ENCODE results near the gene ARHGDIA.
"Not testable (repeated sequence)": the region's sequence is repeated elsewhere in the genome, so short reads cannot be mapped to it uniquely, and the experiment has no call there.

The ARHGDIA gene

DNA sequence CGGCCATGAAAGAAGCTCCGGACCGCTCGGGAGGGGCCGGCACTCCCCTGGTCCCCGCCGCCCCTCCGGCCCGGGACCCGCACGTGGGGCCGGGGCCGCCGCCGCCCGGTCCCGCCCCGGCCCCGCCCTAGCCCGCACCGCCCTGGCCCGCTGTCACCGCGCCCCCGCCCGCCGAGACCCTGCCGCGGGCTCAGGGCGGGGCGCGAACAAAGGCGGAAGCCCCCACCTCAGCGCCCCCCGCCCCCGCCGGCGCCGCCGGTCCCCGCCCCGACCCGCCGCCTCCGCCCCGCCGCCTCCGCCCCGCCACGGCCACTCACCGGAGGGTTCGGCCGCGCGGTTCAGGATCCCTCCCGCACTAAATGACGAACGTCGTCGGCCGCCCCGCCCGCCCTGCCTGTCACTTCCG, at the start of gene ARHGDIA:
Gene ARHGDIA (minus strand): TSS at position 357 of the 406 bp plus-strand sequence. CDS start 1,407 bp downstream, outside the sequence.
- peaks cover 70% of the 10 kb centered on the region for H3K4me1 Mint-ChIP-seq
- ATAC-seq, result peak; percentile 66
- no peaks in the 10 kb centered on the region for H3K27me3 Mint-ChIP-seq
- DNase-seq, result no peak
- no peaks in the 10 kb centered on the region for H3K9me3 Mint-ChIP-seq
- peak within 1 kb of the TSS; percentile 98 for H3K27ac Mint-ChIP-seq
- peak within 1 kb of the TSS; percentile 88 to 95 for H3K4me3 Mint-ChIP-seq

DNA sequence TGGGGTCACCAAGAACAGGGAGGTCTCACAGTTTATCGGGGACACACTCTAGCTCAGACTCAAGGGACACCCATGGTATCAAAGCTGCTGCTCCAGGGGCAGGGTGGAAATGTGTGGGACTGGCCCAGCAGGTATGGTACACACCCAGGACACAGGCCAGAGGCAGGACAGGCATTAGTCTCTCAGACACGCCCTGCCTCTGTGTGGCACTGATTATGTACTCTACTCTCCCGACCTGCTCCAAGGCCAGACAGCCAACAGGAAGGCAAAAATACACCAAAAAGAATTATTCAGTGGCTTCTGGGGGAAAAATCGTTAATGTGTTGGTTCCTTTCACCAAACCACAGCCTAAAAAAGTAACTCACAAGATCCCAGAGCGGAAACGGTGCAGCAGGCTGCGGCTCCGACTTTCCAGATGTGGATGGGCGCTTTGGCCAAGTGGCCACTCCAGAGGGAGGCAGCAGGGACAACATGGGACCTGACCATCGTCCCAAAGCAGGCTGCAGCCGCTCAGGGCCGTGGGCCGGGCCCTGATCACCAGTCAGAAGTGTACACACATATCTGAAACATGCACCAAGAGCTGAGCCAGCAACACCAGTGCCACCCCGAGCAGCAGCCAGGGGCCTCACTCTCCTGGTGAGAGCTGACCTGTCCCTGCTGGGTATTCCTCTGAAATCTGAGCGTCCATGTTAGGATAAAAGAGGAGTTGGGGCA, 47.9 kb upstream of the ARHGDIA start:
- DNase-seq (no peak), ATAC-seq (no peak)
- Mint-ChIP-seq H3K9me3 (no peaks in the 10 kb centered on the region), H3K27ac (peak overlapping the region in 1 of 2 donors; percentile 77), H3K27me3 (no peaks in the 10 kb centered on the region), H3K4me1 (peaks cover 59% of the 10 kb centered on the region), H3K4me3 (no peak overlapping the region)

DNA sequence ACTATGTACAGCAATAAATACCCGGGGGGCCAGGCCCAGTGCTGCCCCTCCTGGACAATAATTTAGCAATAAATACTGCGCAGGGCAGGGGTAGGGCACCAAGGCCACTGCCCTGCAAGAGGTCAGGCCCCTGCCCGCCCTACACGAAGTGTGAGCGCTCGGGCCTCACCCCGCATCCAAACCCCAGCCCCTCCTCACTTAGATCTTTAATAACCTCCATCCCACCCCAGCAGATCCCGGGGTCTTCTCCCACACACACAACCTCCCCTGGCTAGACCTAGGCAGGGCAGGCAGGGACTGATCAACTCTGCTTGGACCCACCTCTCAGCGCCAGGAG, 47.2 kb upstream of the ARHGDIA start:
- H3K27me3 Mint-ChIP-seq, H3K9me3 Mint-ChIP-seq: not testable (repeated sequence)
- Mint-ChIP-seq H3K4me3 (peak overlapping the region; percentile 89 to 95), H3K27ac (peak overlapping the region; percentile 77 to 96), H3K4me1 (peaks cover 55% of the 10 kb centered on the region)
- DNase-seq (peak in 1 of 2 donors; percentile 33), ATAC-seq (peak; percentile 47)

DNA sequence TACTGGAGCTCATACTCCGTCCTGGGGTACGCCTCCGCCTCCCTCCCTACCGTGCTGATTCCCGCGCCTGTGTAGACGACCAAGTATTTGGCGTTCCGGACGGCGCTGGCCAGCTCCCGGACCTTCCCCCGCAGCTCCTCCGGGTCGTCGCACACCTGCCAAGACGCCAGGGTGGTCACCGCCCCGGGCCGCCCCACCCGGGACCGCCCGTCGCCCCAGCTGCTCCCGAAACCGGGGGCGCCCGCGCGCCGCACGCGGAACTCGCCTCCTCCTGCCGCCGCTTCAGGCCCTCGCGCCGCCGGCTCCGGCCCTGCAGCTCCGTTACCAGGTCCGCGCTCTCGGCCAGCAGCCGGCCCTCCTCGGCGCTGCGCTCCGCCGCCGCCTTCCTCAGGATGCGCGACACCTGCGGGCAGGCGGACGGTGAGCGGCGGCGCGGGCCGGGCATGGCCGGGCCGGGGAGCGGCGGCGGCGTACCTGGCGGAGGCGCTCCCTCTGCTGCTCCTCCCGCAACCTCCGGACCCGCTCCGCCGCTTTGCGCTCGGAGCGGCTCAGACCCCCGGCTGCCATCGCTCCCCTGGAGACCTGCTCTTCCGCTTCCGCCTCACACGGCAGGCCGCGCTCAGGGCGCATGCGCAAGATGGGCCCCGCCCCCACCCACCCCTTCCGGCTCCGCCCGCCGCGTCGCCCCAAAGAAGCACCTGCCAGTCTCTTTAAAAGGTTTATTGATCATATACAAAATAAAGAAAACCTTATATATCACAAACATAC, 46.6 kb upstream of the ARHGDIA start, which contains the start of gene SIRT7:
Gene SIRT7 (minus strand): TSS at position 612 of the 768 bp plus-strand sequence. CDS start 45 bp downstream, at position 567.
- peaks cover 56% of the 10 kb centered on the region for H3K4me1 Mint-ChIP-seq
- peak; percentile 88 for ATAC-seq
- H3K27me3 Mint-ChIP-seq, result no peaks in the 10 kb centered on the region
- H3K9me3 Mint-ChIP-seq, result no peaks in the 10 kb centered on the region
- peak within 1 kb of the TSS; percentile 93 to 96 for H3K27ac Mint-ChIP-seq
- peak within 1 kb of the TSS; percentile 89 to 95 for H3K4me3 Mint-ChIP-seq
- peak; percentile 78 to 79 for DNase-seq

DNA sequence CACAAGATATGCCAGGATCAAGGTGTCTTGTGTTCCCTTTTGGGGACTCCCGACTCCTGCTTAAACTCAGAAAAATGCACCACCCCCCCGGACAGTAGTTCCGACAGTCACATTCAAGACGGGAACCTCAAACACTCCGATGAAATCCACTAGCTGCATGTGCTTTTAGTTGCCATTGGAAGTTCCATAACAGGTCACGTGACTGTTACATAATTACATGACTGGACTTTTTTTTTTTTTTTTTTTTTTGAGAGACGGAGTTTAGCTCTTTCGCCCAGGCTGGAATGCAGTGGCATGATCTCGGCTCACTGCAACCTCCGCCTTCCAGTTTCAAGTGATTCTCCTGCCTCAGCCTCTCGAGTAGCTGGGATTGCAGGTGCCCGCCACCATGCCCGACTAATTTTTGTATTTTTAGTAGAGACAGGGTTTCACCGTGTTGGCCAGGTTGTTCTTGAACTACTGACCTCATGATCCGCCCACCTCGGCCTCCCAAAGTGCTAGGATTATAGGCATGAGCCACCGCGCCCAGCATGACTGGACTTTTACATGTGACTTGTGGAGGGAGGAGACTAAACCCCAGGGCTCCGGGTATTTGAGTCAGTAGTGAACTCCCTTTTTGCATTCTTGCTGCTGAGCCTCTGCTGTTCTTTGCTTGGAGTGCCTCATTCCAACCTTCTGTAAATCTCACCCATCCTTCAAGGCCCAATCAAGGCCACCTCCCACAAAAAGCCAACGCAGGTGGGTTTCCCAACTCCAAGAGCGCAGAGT, 45.3 kb upstream of the ARHGDIA start:
- no peak for ATAC-seq
- no peaks in the 10 kb centered on the region for H3K27me3 Mint-ChIP-seq
- no peak for DNase-seq
- peak overlapping the region; percentile 15 to 27 for H3K27ac Mint-ChIP-seq
- H3K9me3 Mint-ChIP-seq, result no peaks in the 10 kb centered on the region
- peak overlapping the region; percentile 89 to 95 for H3K4me3 Mint-ChIP-seq
- peaks cover 61% of the 10 kb centered on the region for H3K4me1 Mint-ChIP-seq

DNA sequence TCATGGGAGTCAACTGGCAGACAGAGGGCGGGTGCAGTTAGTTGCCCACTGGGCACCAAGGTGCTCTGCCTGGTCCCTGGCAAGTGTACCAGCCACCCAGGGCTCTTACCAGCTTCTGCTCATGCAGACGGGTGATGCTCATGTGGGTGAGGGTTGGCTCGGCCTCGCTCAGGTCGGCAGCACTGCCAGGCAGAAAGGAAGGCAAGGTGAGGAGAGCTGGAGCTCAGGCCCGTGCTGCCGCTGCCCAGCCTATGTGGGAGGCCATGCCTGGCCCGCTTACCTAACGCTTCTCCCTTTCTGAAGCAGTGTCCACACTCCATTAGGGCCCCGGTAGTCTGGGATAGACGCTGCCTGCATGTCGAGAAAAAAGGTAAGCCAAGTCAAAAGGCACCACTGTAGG, 44.2 kb upstream of the ARHGDIA start:
- peaks cover 63% of the 10 kb centered on the region for H3K4me1 Mint-ChIP-seq
- H3K27ac Mint-ChIP-seq, result no peak overlapping the region
- DNase-seq (no peak), ATAC-seq (no peak)
- no peak overlapping the region for H3K4me3 Mint-ChIP-seq
- H3K9me3 Mint-ChIP-seq, result no peaks in the 10 kb centered on the region
- no peaks in the 10 kb centered on the region for H3K27me3 Mint-ChIP-seq

DNA sequence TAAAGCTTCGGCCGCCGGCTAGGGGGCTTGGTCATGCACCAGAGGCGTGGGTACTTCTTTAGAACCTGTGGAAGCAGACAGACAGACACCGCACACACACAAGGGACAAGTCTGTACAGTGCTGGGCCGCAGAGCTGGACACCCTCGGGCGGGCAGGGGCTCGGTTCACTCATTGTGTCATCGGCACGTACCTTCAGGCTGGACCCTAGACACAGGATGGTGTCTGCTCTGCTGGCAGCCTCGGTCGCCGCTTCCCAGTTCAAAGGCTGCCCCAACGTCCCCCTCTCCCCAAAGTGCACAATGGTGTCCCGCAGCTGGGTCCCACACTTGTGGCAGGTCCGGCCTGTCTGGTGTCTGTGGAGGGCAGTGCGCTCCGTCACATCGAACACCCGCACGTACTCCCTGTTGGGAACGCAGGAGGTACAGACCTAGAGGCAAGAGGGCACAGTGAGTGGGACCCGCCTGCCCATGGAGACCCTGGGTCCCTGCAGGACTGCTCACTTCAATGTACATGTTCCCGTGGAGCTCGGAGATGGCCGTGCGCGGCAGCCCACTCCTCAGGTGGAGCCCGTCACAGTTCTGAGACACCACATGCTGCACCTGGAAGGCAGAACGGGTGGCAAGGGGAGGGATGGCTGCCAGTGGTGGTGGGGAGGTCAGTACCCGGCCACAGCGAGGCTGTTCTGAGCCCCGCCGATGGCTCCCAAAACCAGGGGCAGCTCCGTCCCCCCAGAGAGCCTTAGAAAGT, 43.1 kb upstream of the ARHGDIA start:
- peaks cover 71% of the 10 kb centered on the region for H3K4me1 Mint-ChIP-seq
- ATAC-seq (no peak), DNase-seq (no peak)
- no peaks in the 10 kb centered on the region for H3K9me3 Mint-ChIP-seq
- no peak overlapping the region for H3K27ac Mint-ChIP-seq
- H3K4me3 Mint-ChIP-seq, result no peak overlapping the region
- H3K27me3 Mint-ChIP-seq, result no peaks in the 10 kb centered on the region

DNA sequence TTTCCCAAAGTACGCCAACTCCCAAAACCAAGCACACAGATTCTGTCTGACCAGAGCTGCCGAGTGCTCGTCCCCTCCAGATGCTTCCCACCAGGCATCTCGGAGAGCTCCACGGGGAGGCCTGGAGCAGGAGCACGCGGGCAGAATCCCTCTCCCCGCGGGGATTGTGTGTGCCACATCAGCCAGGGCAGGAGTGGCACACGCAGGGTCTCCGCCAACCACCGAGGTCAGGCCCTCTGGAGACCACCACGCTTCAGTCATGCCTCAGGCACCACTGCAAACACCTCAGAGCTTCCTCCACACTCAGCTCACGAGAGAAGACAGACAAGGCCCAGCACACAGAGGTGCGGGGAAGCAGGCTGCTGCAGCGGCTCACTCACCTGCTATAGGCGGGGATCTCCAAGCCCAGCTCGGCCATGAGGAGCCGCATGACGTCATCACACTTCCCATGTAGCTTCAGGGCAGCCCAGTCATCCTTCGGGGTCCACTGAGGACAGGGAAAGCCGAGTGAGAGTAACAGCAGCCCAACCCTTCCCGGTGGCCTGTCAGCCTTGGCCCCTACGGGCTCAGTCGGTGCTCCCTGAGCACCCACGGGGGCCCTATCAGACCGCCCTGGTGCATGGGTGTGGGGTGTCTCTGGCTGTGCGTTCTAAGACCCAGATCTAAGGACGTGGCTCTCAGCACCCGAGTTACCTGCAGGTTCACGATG, 42.4 kb upstream of the ARHGDIA start:
- ATAC-seq, result no peak
- Mint-ChIP-seq H3K27me3 (no peaks in the 10 kb centered on the region), H3K4me3 (no peak overlapping the region), H3K27ac (no peak overlapping the region), H3K9me3 (no peaks in the 10 kb centered on the region), H3K4me1 (peaks cover 66% of the 10 kb centered on the region)
- DNase-seq, result no peak

DNA sequence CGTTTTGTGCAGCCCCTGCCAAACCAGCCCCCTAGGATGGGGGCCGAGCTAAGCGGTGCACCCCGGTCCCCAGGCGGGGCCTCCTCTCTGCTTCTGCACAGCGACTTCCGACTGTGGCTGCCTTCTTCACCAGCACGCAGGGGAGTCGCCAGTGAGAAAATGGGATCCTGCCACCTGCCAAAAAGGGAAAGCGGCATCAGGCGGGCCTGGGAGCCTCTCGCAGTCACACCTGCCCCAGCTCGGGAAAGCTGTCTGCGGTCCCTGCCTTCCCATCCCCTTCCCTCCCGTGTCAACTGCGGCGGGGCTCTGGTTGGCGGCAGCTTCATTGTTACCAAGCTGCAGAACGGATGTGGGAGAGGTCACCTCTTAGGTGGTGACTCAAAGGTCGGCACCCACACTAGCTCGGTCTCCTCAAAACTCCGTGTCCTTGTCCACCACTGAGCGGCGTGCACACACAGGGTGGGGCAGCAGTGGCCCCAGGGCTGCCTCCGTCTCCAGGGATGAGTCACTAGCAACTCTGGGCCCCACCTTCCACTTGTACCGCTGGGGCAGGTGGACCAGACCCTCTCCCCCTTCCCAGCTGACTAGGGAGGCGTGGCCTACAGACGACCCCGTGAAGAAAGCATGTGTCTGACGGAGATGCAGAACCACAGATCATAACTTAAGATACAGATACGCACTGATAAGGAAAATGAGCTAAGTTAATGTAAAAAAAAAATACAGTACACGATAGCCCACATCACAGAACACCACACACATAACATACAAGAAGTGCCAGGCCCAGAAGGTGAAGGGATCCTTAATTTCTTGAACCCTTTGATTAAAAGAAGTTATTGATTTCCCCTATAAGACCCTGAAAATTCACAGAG, 41.5 kb upstream of the ARHGDIA start:
- ATAC-seq, result no peak
- DNase-seq, result no peak
- Mint-ChIP-seq H3K27me3 (no peaks in the 10 kb centered on the region), H3K4me1 (peaks cover 60% of the 10 kb centered on the region), H3K27ac (no peak overlapping the region), H3K4me3 (no peak overlapping the region), H3K9me3 (no peaks in the 10 kb centered on the region)

DNA sequence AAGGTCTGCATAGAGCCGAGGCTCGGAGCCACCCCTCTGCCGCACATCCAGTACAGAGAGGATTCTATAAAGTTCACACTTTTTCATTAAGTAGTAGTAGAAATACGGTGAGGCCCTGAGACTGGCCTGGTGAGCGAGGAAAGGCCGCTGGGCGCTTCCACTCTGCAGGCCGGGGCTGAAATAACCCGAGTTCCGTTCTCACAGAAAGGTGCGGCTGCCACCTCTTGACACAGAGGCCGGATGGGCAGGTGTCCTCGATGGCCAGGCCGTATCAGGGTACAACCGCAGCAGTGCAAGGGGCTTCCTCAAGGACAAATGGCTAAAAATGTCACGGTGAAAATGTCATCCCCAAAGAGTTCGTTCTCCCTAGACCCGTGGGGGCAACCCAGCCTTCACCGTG, 40.8 kb upstream of the ARHGDIA start:
- Mint-ChIP-seq H3K4me3 (peak overlapping the region; percentile 18 to 64), H3K27ac (no peak overlapping the region)
- ATAC-seq, result no peak

DNA sequence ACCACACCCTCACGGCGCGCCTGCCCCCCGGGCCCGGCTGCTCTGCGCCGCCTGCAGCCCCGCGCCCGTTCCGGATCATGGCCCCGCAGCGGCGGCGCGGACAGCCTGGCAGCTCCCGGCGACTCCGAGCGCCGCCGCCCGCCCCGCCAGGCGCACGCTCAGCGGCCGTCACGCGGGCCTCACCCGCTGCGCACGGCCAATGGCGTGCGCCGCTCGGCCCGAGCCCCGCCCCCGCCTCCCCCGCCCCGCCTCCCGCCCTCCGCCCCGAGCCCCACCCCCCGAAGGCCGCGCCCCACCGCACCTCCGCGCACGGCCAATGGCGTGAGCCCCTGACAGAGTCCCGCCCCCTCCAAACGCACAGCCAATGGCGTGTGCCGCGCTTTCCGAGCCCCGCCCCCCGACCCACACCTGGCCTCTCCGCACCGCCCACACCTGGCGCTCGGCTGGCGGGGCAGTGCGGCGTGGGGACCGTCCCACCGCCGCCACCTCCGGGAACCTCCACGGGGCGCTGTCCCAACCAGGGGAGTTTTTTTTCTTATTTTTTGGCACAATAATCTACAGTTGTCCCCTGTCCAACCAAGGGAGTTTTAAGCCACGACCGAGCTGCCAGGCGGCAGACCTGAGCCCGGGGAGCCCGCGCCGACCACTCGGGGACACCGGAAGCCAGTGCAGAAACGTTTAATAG, 40.3 kb upstream of the ARHGDIA start, which contains the start of gene PCYT2:
Gene PCYT2 (minus strand): TSS at position 123 of the 685 bp plus-strand sequence. CDS start 44 bp downstream, at position 79.
- peak; percentile 91 to 93 for DNase-seq
- peak within 1 kb of the TSS in 1 of 2 donors; percentile 48 for H3K27ac Mint-ChIP-seq
- ATAC-seq, result peak; percentile 91
- peaks cover 50% of the 10 kb centered on the region for H3K4me1 Mint-ChIP-seq
- peak within 1 kb of the TSS; percentile 77 to 85 for H3K4me3 Mint-ChIP-seq
- H3K9me3 Mint-ChIP-seq, result no peaks in the 10 kb centered on the region
- H3K27me3 Mint-ChIP-seq, result no peaks in the 10 kb centered on the region

More for the DNA sequence above, 40.8 kb upstream of the ARHGDIA start:
- Mint-ChIP-seq H3K9me3 (no peaks in the 10 kb centered on the region), H3K27me3 (no peaks in the 10 kb centered on the region), H3K4me1 (peaks cover 55% of the 10 kb centered on the region)
- no peak for DNase-seq

DNA sequence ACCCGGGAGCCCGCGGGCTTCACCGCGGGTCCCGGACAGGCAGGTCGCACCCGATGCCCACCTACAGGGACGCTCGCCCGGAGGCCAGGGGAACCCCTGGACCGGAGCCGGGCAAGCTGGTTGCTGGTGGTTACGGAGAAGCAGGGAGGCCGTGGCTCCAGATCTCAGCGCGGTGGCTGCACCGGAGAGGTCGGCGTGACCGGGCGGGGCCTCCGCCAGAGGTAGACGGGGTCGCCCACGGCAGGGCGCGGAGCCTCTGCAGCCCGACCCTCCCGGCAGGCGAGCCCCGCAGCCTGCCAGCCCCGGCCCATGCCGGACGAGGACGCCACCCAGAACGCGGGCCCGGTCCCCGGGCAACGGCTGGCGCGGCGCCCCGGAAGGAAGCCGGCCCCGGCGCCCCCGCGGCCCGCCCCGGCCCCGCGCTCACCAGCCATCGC, 39.7 kb upstream of the ARHGDIA start:
- H3K27me3 Mint-ChIP-seq, result no peaks in the 10 kb centered on the region
- peaks cover 46% of the 10 kb centered on the region for H3K4me1 Mint-ChIP-seq
- peak overlapping the region in 1 of 2 donors; percentile 48 for H3K27ac Mint-ChIP-seq
- H3K4me3 Mint-ChIP-seq, result peak overlapping the region; percentile 77 to 85
- ATAC-seq, result no peak
- H3K9me3 Mint-ChIP-seq, result no peaks in the 10 kb centered on the region
- no peak for DNase-seq
